ENCODE data around the gene PML.
"Not testable (repeated sequence)": the region's sequence is repeated elsewhere in the genome, so short reads cannot be mapped to it uniquely, and the experiment has no call there.

PML gene

DNA sequence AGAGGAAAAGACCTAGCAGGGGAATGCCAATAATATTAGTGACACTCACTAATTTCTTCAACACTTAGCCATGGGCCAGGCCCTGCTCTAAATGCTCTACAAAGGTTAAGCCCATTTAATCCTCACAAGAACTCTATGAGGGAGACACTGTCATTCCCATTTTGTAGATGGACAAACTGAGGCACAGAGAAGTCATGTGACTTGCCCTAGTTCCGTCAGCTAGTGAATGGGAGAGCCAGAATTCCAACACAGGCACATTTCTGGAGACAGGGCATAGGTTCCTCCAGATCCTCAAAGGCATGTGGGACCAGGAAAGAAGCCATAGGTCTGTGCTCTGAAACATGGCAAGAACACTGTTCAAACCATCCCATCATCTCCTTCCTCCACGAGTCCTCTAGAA, 36.7 kb upstream of the PML start:
- TF ChIP-seq, protein P1, sequence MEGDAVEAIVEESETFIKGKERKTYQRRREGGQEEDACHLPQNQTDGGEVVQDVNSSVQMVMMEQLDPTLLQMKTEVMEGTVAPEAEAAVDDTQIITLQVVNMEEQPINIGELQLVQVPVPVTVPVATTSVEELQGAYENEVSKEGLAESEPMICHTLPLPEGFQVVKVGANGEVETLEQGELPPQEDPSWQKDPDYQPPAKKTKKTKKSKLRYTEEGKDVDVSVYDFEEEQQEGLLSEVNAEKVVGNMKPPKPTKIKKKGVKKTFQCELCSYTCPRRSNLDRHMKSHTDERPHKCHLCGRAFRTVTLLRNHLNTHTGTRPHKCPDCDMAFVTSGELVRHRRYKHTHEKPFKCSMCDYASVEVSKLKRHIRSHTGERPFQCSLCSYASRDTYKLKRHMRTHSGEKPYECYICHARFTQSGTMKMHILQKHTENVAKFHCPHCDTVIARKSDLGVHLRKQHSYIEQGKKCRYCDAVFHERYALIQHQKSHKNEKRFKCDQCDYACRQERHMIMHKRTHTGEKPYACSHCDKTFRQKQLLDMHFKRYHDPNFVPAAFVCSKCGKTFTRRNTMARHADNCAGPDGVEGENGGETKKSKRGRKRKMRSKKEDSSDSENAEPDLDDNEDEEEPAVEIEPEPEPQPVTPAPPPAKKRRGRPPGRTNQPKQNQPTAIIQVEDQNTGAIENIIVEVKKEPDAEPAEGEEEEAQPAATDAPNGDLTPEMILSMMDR (IDR thresholded peaks at IDR 0.05; ENCODE audit: low read depth, low read length), result no peak
- no peak overlapping the region for H3K4me3 ChIP-seq (ENCODE audit: low read depth, low read length)

DNA sequence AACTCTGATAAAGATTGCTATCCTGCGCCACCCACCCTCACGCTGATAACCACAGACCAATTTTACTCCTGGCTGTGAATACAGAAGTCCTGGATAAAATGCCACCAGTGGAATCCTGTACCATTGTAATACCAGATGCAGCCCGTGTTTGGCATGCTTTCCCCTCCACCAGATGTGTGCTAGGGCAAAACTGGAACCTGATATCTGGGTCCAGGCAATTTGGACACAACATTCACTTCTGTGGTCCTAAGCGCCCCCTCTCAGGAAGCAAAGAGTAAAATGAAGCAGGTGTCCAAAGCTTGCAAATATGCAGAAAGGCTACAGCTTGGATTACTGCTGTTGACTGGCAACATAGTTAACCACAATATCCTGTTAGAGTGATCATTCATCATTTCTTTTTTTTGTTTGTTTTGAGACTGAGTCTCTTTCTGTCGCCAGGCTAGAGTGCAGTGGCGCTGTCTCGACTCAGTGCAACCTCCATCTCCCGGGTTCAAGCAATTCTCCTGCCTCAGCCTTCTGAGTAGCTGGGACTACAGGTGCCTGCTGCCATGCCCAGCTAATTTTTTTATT, 35.4 kb upstream of the PML start:
- TF ChIP-seq, protein P1 (IDR thresholded peaks at IDR 0.05; ENCODE audit: low read depth, low read length), result no peak

DNA sequence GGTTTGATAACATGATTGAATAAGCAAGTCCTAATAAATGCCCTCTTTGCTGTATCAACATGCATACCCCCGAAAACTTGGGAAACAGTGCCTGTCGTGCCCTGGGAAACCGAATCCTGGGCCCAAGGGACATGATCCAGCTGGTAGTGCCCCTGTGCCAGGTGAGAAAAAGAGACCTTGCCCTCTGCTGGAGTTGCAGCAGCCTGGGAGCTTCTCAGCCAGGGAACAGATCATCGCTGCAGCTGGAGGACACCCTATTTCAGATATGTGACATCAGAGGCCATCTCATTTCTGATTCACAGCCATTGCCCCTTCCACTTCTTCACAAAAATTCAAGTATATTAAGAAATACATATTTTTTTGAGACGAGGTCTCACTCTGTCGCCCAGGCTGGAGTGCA, 34.7 kb upstream of the PML start:
- H3K4me3 ChIP-seq (ENCODE audit: low read depth, low read length), result no peak overlapping the region
- TF ChIP-seq, protein P1 (IDR thresholded peaks at IDR 0.05; ENCODE audit: low read depth, low read length), result no peak

More for the DNA sequence above, 35.4 kb upstream of the PML start:
- no peak overlapping the region for H3K4me3 ChIP-seq (ENCODE audit: low read depth, low read length)

DNA sequence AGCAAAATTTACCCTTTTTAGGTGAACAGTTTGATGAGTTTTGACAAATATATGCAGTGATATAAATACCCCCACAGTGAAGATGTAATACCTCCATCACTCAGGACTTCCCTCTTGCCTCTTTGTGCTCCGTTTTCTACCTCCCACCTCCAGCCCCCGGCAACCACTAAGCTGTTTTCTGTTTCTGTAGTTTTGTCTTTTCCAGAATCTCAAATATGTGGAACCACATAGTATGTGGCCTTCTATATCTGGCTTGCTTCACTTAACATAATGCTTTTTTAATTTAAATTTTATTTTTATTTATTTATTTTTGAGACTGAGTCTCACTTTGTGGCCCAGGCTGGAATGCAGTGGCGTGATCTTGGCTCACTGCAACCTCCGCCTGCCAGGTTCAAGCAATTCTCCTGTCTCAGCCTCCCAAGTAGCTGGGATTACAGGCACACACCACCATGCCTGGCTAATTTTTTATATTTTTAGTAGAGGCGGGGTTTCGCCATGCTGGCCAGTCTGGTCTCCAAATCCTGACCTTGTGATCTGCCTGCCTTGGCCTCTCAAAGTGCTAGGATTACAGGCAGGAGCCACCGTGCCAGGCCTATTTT, 33.9 kb upstream of the PML start:
- not testable (repeated sequence) for H3K4me3 ChIP-seq (ENCODE audit: low read depth, low read length)

DNA sequence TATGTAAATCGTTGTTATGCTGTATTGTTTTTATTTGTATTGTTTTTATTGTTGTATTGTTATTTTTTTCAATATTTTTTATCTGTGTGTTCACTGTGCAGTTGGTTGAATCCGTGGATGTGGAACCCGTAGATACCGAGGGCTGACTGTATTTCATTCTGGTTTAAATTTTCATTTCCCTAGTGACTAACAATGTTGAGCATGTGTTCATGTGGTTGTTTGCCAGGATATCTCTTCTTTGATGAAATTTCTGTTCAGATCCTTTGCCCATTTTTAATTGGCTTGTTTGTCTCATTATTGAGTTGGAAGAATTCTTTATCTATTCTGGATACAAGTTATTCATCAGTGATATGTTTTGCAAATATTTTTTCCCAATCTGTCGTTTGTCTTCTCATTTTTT, 32.1 kb upstream of the PML start:
- no peak overlapping the region for H3K4me3 ChIP-seq (ENCODE audit: low read depth, low read length)
- TF ChIP-seq, protein P1 (IDR thresholded peaks at IDR 0.05; ENCODE audit: low read depth, low read length), result no peak

DNA sequence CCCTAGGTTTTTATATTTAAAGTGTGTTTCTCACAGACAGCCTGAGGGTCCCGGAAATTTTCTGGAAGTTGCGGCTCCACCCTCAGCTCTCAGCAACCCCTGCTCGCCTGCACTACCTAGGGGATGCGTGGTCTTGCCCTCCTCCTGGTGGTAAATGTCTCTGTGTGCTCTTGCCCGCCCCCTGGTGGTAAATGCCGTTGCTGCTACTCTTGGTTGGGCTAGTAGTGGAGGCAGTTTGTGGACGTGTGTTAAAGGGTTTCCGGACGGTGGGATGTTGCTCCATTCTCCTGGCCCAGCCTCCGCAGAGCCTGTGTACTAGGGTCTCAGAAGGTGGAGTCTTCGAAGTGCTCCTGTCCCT, 29.8 kb upstream of the PML start:
- H3K4me3 ChIP-seq (ENCODE audit: low read depth, low read length), result no peak overlapping the region
- TF ChIP-seq, protein P1 (IDR thresholded peaks at IDR 0.05; ENCODE audit: low read depth, low read length), result peak; percentile 95

DNA sequence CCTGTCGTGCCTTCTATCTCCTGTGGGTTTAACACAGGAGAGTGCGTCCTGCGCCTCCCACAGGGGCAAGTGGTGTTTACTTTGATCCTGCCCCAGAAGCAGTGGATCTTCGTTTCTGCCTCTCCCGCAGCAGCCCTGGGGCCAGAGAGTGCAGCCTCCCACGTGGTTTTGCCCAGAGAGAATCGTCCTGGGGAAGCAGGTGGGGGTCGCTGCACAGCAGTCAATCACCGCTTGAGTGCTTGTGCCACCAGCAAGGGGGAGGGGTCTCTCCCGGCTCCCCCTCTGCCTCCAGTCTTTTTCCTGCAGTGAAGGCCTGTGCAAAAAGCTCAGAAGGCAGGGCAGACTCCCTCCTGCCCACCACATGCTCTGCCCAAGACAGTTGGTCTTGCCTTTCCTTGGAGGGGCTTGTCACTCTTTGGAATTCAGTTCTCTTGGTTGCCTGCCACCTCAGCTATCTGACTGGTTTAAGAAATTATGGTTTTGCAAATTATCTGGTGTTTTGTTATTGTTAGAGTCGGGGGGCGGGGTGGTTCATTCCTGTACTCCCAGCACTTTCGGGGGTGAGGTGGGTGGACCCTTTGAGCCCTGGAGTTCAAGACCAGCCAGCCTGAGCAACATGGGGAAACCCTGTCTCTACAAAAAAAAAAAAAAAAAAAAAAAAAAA, 29.3 kb upstream of the PML start:
- TF ChIP-seq, protein P1 (IDR thresholded peaks at IDR 0.05; ENCODE audit: low read depth, low read length), result no peak
- no peak overlapping the region for H3K4me3 ChIP-seq (ENCODE audit: low read depth, low read length)

Data from WI38 (cell line).